ENCODE results near the gene FEZ2.

FEZ2 gene

GRCh38 chr2:36540986-36541754 lies 56.8 kb downstream of the FEZ2 start:
- Histone ChIP-seq H3K27ac (ENCODE audit: low read depth, low read length) (no peak overlapping the region), H3K9me3 (ENCODE audit: low read length) (no peaks in the 10 kb centered on the region), H3K4me1 (ENCODE audit: insufficient read depth, low read length) (no peaks in the 10 kb centered on the region), H3K9ac (ENCODE audit: low read length) (no peak overlapping the region), H3K36me3 (ENCODE audit: insufficient read depth, low read length) (peaks cover 38% of the 10 kb centered on the region), H3K27me3 (ENCODE audit: control insufficient read depth in 1 of 2, insufficient read depth in 2 of 2, low read length in 2 of 2) (no peaks in the 10 kb centered on the region), H3K4me3 (ENCODE audit: low read depth in 1 of 2, low read length in 2 of 2) (no peak overlapping the region)

DNA sequence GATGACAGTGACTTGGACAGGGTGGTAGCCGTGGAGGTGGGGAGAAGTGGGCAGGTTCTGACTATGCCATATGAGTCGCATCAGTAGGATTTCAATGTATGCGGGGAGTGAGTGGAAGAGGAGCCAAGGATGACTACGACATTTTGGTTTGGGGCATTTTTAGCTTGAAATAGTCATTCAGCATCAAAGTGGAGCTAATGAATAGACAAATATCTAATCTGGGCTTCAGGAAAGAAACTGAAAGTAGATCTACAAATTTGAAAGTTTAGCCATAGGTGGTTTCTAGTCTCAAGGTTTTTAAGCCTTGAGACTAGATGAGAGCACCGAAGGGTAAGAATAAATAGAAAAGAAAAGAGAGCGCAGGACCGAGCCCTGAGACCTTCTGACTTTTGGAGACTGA lies 58.3 kb downstream of the FEZ2 start:
- no peak overlapping the region for H3K4me3 ChIP-seq (ENCODE audit: low read depth in 1 of 2, low read length in 2 of 2)
- no peak overlapping the region for H3K27ac ChIP-seq (ENCODE audit: low read depth, low read length)
- H3K9me3 ChIP-seq (ENCODE audit: low read length): no peaks in the 10 kb centered on the region
- no peaks in the 10 kb centered on the region for H3K4me1 ChIP-seq (ENCODE audit: insufficient read depth, low read length)
- peaks cover 38% of the 10 kb centered on the region for H3K36me3 ChIP-seq (ENCODE audit: insufficient read depth, low read length)
- no peaks in the 10 kb centered on the region for H3K27me3 ChIP-seq (ENCODE audit: control insufficient read depth in 1 of 2, insufficient read depth in 2 of 2, low read length in 2 of 2)
- no peak overlapping the region for H3K9ac ChIP-seq (ENCODE audit: low read length)

- H3K27me3 ChIP-seq (ENCODE audit: control insufficient read depth in 1 of 2, insufficient read depth in 2 of 2, low read length in 2 of 2): no peaks in the 10 kb centered on the region
- H3K9me3 ChIP-seq (ENCODE audit: low read length): no peaks in the 10 kb centered on the region
- H3K4me1 ChIP-seq (ENCODE audit: insufficient read depth, low read length): no peaks in the 10 kb centered on the region
- H3K27ac ChIP-seq (ENCODE audit: low read depth, low read length): no peak overlapping the region
- H3K36me3 ChIP-seq (ENCODE audit: insufficient read depth, low read length): peaks cover 39% of the 10 kb centered on the region
- no peak overlapping the region for H3K4me3 ChIP-seq (ENCODE audit: low read depth in 1 of 2, low read length in 2 of 2)
- H3K9ac ChIP-seq (ENCODE audit: low read length): no peak overlapping the region
These were observed 59.6 kb downstream of the FEZ2 start for GRCh38 chr2:36538335-36538734.

DNA sequence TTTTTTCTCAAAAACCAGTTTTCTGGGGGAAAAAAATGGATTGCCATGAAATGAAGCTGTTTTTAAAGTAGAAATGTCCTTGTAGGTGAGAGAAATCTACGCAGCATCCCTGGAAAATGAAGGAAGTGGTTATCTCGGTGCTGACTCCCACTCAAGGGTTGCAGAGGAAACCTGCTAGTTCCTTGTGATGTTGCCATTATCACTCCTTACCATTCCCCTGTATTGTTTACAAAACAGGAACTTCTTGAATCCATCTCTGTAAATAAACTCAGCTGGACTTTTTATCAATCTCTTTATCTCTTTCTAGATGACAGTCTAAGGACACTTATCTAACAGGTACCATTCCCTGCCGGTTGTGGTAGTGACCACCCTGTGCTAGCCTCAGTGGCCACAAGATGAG lies 61.2 kb downstream of the FEZ2 start:
- no peak overlapping the region for H3K4me3 ChIP-seq (ENCODE audit: low read depth in 1 of 2, low read length in 2 of 2)
- no peak overlapping the region for H3K9ac ChIP-seq (ENCODE audit: low read length)
- H3K27me3 ChIP-seq (ENCODE audit: control insufficient read depth in 1 of 2, insufficient read depth in 2 of 2, low read length in 2 of 2): no peaks in the 10 kb centered on the region
- H3K9me3 ChIP-seq (ENCODE audit: low read length): no peaks in the 10 kb centered on the region
- peaks cover 41% of the 10 kb centered on the region for H3K36me3 ChIP-seq (ENCODE audit: insufficient read depth, low read length)
- H3K27ac ChIP-seq (ENCODE audit: low read depth, low read length): no peak overlapping the region
- H3K4me1 ChIP-seq (ENCODE audit: insufficient read depth, low read length): no peaks in the 10 kb centered on the region

DNA sequence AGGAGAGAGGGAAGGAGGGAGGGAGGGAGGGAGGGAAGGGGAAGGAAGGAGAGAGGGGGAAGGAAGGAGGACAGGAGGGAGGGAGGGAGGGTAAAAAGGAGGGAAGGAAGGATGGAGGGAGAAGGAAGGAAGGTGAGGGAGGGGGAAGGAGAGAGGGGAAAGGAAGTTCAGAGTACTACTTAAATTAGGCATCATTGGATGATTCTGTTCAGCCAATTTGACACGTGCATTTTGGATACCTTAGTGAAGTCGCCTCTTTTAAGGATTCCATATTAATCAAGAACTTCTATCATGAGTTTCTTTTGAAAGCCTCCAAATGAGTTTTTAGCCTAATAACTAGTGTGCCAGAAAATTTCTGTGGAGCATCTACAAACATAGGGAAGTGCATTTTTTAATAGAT lies 62.9 kb downstream of the FEZ2 start:
- no peak overlapping the region for H3K9ac ChIP-seq (ENCODE audit: low read length)
- no peaks in the 10 kb centered on the region for H3K4me1 ChIP-seq (ENCODE audit: insufficient read depth, low read length)
- H3K27ac ChIP-seq (ENCODE audit: low read depth, low read length): no peak overlapping the region
- no peaks in the 10 kb centered on the region for H3K27me3 ChIP-seq (ENCODE audit: control insufficient read depth in 1 of 2, insufficient read depth in 2 of 2, low read length in 2 of 2)
- peaks cover 33% of the 10 kb centered on the region for H3K36me3 ChIP-seq (ENCODE audit: insufficient read depth, low read length)
- H3K9me3 ChIP-seq (ENCODE audit: low read length): no peaks in the 10 kb centered on the region
- no peak overlapping the region for H3K4me3 ChIP-seq (ENCODE audit: low read depth in 1 of 2, low read length in 2 of 2)

GRCh38 chr2:36534275-36534799 lies 63.6 kb downstream of the FEZ2 start:
- H3K4me3 ChIP-seq (ENCODE audit: low read depth in 1 of 2, low read length in 2 of 2): no peak overlapping the region
- no peak overlapping the region for H3K9ac ChIP-seq (ENCODE audit: low read length)
- H3K4me1 ChIP-seq (ENCODE audit: insufficient read depth, low read length): no peaks in the 10 kb centered on the region
- H3K36me3 ChIP-seq (ENCODE audit: insufficient read depth, low read length): peaks cover 30% of the 10 kb centered on the region
- no peak overlapping the region for H3K27ac ChIP-seq (ENCODE audit: low read depth, low read length)
- no peaks in the 10 kb centered on the region for H3K27me3 ChIP-seq (ENCODE audit: control insufficient read depth in 1 of 2, insufficient read depth in 2 of 2, low read length in 2 of 2)
- no peaks in the 10 kb centered on the region for H3K9me3 ChIP-seq (ENCODE audit: low read length)

DNA sequence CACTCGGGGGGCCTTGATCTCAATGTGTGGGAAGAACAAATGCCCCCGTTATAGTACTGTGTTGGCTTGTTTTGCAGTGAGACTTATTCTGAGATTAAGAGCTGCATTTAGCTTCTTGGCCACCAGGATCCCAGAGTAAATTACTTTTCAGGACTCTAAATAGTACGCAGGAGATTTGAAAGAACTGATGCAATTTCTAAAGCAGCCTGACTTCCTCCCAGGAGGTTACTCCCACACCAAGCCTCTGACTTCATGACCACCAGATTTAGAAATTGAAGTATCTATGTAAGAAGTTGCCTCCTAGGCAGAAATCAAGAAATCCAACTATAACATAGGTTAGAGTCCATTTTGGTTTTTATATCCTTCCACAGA lies 67.0 kb downstream of the FEZ2 start:
- no peak overlapping the region for H3K4me3 ChIP-seq (ENCODE audit: low read depth in 1 of 2, low read length in 2 of 2)
- H3K4me1 ChIP-seq (ENCODE audit: insufficient read depth, low read length): no peaks in the 10 kb centered on the region
- no peak overlapping the region for H3K9ac ChIP-seq (ENCODE audit: low read length)
- H3K9me3 ChIP-seq (ENCODE audit: low read length): no peaks in the 10 kb centered on the region
- H3K27ac ChIP-seq (ENCODE audit: low read depth, low read length): no peak overlapping the region
- no peaks in the 10 kb centered on the region for H3K27me3 ChIP-seq (ENCODE audit: control insufficient read depth in 1 of 2, insufficient read depth in 2 of 2, low read length in 2 of 2)
- peaks cover 12% of the 10 kb centered on the region for H3K36me3 ChIP-seq (ENCODE audit: insufficient read depth, low read length)

DNA sequence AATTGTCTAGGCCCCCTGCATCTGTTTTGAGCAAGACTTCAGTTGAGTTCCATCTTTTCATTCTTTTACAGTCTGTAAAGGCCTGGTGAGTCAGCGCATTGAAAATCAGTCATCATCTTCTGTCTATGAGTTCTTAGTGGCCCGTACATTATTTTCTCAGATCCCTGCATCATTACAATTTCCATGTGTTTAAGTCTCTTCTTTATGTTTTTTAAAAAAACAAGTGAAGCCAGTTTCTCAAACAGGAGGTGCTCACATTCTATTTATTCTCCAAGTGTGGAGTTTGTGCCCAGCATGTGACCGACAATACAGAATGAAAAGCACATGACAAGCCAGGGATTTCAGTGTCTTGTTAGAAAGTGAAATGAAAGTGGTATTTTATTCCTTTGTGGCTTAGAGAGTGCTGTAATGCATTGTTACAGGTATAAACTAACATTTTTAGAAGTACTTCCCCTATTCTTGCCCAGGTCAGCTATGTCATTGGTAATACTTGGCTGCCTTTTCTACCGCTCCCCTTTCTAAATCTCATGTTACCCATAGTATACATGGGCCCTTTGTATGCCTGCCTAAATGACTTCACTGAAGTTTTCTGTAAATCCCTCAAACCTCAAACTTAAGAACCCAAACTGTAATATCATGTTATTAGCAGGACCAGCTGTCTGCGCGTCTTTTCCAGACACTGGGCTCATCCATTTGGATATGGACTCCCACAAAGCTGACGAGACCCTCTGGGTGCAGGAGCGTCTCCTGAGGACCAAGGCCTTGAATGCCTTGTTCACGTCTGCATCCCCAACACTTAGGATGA lies 67.6 kb downstream of the FEZ2 start:
- H3K9me3 ChIP-seq (ENCODE audit: low read length): no peaks in the 10 kb centered on the region
- no peaks in the 10 kb centered on the region for H3K4me1 ChIP-seq (ENCODE audit: insufficient read depth, low read length)
- no peak overlapping the region for H3K27ac ChIP-seq (ENCODE audit: low read depth, low read length)
- peaks cover 12% of the 10 kb centered on the region for H3K36me3 ChIP-seq (ENCODE audit: insufficient read depth, low read length)
- no peak overlapping the region for H3K4me3 ChIP-seq (ENCODE audit: low read depth in 1 of 2, low read length in 2 of 2)
- no peaks in the 10 kb centered on the region for H3K27me3 ChIP-seq (ENCODE audit: control insufficient read depth in 1 of 2, insufficient read depth in 2 of 2, low read length in 2 of 2)
- no peak overlapping the region for H3K9ac ChIP-seq (ENCODE audit: low read length)

DNA sequence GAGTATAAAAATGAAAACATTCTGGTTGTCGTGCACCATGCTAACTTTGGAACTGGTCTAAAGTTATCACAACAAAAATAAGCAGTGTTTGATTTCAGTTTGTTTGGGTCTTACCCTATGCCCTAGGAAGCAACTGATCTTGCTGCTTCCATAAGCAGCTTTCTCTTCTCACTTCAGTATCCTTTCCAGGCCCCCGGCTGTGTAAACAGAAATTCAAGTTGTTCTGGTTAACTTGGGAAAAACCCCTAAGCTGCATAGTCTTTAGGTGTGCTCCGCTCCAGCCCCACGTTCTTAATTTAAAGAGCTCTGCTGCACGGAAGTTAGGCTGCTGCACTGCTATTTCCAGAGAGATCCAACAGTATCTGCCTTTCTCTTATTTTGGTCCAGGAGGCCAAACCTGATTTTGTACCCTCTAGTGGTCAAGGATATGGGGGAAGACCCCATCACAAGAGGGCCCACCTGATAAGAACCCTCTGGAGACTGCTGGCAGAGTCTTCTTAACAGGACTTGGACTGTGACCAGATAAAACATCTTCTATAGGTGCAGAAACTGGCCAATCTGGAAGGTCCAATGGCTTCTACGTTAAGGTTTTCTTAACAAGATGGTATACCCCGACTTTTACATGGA lies 69.1 kb downstream of the FEZ2 start:
- H3K4me3 ChIP-seq (ENCODE audit: low read depth in 1 of 2, low read length in 2 of 2): no peak overlapping the region
- no peak overlapping the region for H3K27ac ChIP-seq (ENCODE audit: low read depth, low read length)
- H3K9me3 ChIP-seq (ENCODE audit: low read length): no peaks in the 10 kb centered on the region
- H3K4me1 ChIP-seq (ENCODE audit: insufficient read depth, low read length): no peaks in the 10 kb centered on the region
- H3K27me3 ChIP-seq (ENCODE audit: control insufficient read depth in 1 of 2, insufficient read depth in 2 of 2, low read length in 2 of 2): no peaks in the 10 kb centered on the region
- H3K36me3 ChIP-seq (ENCODE audit: insufficient read depth, low read length): peaks cover 15% of the 10 kb centered on the region
- no peak overlapping the region for H3K9ac ChIP-seq (ENCODE audit: low read length)

- H3K4me1 ChIP-seq (ENCODE audit: insufficient read depth, low read length): no peaks in the 10 kb centered on the region
- no peak overlapping the region for H3K4me3 ChIP-seq (ENCODE audit: low read depth in 1 of 2, low read length in 2 of 2)
- H3K27ac ChIP-seq (ENCODE audit: low read depth, low read length): no peak overlapping the region
- H3K36me3 ChIP-seq (ENCODE audit: insufficient read depth, low read length): peaks cover 20% of the 10 kb centered on the region
- H3K27me3 ChIP-seq (ENCODE audit: control insufficient read depth in 1 of 2, insufficient read depth in 2 of 2, low read length in 2 of 2): no peaks in the 10 kb centered on the region
- no peaks in the 10 kb centered on the region for H3K9me3 ChIP-seq (ENCODE audit: low read length)
- no peak overlapping the region for H3K9ac ChIP-seq (ENCODE audit: low read length)
These were observed 69.7 kb downstream of the FEZ2 start for GRCh38 chr2:36528274-36528673.

DNA sequence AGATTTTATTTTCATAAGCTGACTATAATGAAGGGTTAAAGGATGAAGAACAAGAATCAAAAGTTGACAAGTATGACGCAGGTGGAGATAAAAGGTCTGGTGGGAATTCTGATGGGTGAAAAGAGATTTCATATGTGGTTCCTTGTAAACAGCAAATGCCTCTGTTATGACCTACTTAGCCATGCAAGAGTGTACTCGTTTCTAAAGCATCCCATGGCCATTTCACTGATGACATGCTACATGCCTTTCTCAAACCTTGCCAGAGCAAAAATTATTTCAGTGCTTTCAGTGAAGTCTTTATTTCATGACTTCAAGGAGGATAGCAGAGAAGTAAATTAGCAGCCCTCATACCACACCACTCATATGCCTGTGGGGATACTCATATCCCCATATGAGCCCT lies 71.7 kb downstream of the FEZ2 start:
- Histone ChIP-seq H3K4me3 (ENCODE audit: low read depth in 1 of 2, low read length in 2 of 2) (no peak overlapping the region), H3K36me3 (ENCODE audit: insufficient read depth, low read length) (peaks cover 26% of the 10 kb centered on the region), H3K4me1 (ENCODE audit: insufficient read depth, low read length) (no peaks in the 10 kb centered on the region), H3K27ac (ENCODE audit: low read depth, low read length) (no peak overlapping the region), H3K9me3 (ENCODE audit: low read length) (no peaks in the 10 kb centered on the region), H3K27me3 (ENCODE audit: control insufficient read depth in 1 of 2, insufficient read depth in 2 of 2, low read length in 2 of 2) (no peaks in the 10 kb centered on the region), H3K9ac (ENCODE audit: low read length) (no peak overlapping the region)
